Fibroblast of the aortic adventitia (primary cell): ENCODE measurements around the gene NSUN2. TPM values are rescaled to one million over a fixed set of nuclear protein-coding genes. Genes with fewer than 3 reads are reported as not detected.
"Not testable (repeated sequence)": the region's sequence is repeated elsewhere in the genome, so short reads cannot be mapped to it uniquely, and the experiment has no call there.

Experiments
- DNase-seq: peaks from one replicate; pipeline ENCODE4 v3.0.0-alpha.2; 2010; ENCODE audit warnings: low read depth
- H3K4me3 ChIP-seq: 2 replicates; pipeline ENCODE4 v1.5.1; 2011; ENCODE audit warnings: low read depth, mild to moderate bottlenecking, control low read depth, low read length, moderate library complexity
- CTCF ChIP-seq: IDR thresholded peaks from 2 replicates; pipeline ENCODE4 v1.5.1; 2011; ENCODE audit warnings: mild to moderate bottlenecking, low read length, control low read depth, inconsistent platforms; ENCODE audit not compliant: insufficient read depth
- total RNA-seq: library from RNA; depleted of rRNA; stranded (reverse); fragments of >200 nt; gene quantifications from 2 replicates; pipeline ENCODE4 v1.2.3, GENCODE V29; 2012; ENCODE audit warnings: low replicate concordance

NSUN2 gene
- total RNA-seq, 1 donor: 29.0 TPM

GRCh38 chr5:6675784-6676491, 43.1 kb upstream of the NSUN2 start:
- no peak overlapping the region for H3K4me3 ChIP-seq
- no peak for DNase-seq
- TF ChIP-seq CTCF: no peak

GRCh38 chr5:6674886-6675285, 42.0 kb upstream of the NSUN2 start:
- DNase-seq: no peak
- TF ChIP-seq CTCF: no peak
- no peak overlapping the region for H3K4me3 ChIP-seq

- TF ChIP-seq CTCF: no peak
- no peak overlapping the region for H3K4me3 ChIP-seq
- no peak for DNase-seq
Observed at GRCh38 chr5:6674421-6674820, 41.6 kb upstream of the NSUN2 start.

GRCh38 chr5:6673963-6674362, 41.1 kb upstream of the NSUN2 start:
- no peak for TF ChIP-seq CTCF
- no peak overlapping the region for H3K4me3 ChIP-seq
- no peak for DNase-seq

GRCh38 chr5:6673031-6673430, 40.2 kb upstream of the NSUN2 start:
- H3K4me3 ChIP-seq: no peak overlapping the region
- no peak for DNase-seq
- TF ChIP-seq CTCF: no peak

GRCh38 chr5:6668717-6669116, 35.9 kb upstream of the NSUN2 start:
- not testable (repeated sequence) for H3K4me3 ChIP-seq, DNase-seq

GRCh38 chr5:6667648-6668047, 34.8 kb upstream of the NSUN2 start:
- no peak for TF ChIP-seq CTCF
- H3K4me3 ChIP-seq: no peak overlapping the region
- DNase-seq: no peak
